ENCODE measurements around the gene PCMT1.

Gene PCMT1

DNA sequence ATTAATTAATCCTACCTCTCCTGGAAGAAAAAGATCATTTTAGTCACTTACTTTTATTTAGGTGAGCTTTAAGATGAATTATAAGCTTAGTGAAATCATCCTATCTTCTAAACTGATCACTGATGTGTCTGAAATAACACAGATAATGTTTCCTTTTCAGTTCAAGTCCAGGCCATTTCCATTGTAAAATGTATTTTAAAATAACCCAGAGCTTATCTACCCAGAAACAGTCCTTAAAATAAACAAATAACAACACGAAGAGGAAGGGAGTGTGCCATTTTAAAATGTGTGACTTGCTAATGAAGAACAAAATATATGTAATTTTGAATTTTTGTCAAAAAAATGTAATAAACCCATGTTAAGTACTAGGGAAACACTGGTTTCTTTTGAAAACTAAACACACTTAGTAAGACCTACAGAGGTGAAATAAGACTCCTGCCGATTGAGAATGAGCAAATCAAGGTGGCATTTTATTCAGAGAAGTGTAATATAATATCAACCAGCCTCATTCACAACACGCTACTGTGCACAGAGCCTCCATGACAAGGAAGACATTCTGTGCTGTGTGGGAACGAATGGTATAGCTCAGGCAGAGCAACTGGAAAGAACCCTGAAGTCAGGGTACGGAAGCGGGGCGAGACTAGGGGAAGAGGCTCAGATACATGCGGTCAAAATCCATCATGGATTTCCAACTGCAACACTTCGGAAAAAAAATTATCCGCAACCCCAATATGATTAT is 106.9 kb downstream of the PCMT1 start:
- no peak for DNase-seq

DNA sequence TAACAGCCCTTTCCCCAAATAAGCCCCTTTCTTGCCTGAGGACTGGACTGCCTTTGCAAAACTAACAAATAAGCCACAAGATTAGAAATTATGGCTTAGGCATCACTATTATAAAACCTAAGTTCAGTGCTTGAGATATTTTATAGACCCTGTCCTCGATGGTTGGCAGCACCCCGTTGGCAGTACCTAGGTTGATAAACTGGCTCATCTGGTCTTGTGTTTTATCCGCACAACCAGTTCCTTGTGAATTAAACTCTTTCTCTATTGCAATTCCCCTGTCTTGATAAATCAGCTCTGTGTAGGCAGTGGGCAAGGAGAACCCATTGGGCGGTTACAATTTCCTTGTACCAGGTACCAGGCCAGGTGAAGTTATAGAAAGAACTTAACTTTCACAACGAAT is 108.0 kb downstream of the PCMT1 start:
- DNase-seq: no peak

DNA sequence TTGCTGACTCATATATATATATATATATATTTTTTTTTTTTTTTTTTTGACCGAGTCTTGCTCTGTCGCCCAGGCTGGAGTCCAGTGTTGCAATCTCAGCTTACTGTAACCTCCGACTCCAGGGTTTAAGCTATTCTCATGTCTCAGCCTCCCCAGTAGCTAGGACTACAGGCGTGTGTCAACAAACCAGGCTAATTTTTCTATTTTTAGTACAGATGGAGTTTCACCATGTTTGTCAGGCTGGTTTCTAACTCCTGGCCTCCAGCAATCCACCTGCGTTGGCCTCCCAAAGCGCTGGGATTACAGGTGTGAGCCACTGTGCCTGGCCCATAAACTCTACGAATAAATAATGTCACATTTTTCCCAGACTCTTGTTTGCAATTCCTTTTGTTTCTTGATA is 109.8 kb downstream of the PCMT1 start:
- DNase-seq: no peak

DNA sequence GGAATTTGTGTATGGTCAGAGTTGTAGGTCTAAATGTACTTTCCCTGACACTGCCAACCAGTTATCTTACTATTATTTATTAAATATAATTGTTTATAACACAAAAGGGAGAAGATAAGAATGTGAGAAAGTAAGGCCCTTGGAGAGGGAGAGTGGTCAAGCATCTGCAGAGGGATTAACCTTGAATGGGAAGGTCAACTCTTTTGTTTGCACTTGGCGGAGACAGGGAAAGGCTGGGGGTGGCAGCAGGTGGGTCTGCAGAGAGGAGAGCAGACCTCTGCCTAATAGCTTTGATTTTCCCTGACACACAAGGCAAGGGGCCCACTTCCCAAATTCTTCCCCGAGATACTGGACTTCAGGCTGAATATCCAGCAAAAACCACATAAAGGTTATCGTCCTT is 110.4 kb downstream of the PCMT1 start:
- DNase-seq: no peak

DNA sequence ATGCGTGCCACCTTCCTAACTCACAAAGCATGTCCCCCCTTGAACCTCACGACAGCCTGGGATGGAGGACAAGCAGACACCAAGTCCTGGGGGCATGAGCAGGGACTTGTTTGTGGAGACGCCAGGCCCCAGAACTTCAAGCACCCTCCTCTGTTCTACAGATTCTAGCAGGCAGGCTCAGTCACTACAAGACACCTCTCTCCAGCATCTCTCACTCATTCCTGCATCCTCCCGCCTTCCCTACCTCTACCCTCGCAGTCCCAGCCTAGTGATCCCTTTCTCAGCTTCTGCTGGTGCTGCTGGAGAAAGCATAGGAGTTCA is 110.9 kb downstream of the PCMT1 start:
- DNase-seq: no peak

Data from NCI-H1105 (cell line).